ENCODE data around the gene NCBP3. TPM values are rescaled to one million over a fixed set of nuclear protein-coding genes. Genes with fewer than 3 reads are reported as not detected.

NCBP3 gene
- polyA plus RNA-seq, 1 experiment = 9.7 TPM

DNA sequence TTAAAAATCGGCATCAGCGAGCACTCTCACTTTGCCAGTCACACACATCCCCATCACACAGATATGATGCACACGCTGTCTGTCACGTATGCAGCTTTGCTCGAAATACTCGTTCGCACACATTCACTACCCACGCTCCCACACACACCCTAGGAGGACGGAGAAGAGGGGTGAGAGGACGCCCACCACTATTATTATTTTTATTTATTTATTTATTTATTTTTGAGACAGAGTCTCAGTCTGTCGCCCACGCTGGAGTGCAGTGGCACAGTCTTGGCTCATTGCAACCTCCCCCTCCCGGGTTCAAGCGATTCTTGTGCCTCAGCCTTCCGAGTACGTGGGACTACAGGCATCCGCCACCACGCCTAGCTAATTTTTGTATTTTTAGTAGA lies 92.0 kb downstream of the NCBP3 start:
- no peak for DNase-seq (ENCODE audit: low read depth)
- Histone ChIP-seq H3K36me3 (ENCODE audit: control insufficient read depth, insufficient read depth, low read length) (no peaks in the 10 kb centered on the region), H3K27me3 (ENCODE audit: control insufficient read depth, insufficient read depth, low read length) (peaks cover 1% of the 10 kb centered on the region; the same call in 1 of the 2 replicates), H3K4me3 (ENCODE audit: low read depth, low read length) (no peak overlapping the region)
- TF ChIP-seq, protein P1, sequence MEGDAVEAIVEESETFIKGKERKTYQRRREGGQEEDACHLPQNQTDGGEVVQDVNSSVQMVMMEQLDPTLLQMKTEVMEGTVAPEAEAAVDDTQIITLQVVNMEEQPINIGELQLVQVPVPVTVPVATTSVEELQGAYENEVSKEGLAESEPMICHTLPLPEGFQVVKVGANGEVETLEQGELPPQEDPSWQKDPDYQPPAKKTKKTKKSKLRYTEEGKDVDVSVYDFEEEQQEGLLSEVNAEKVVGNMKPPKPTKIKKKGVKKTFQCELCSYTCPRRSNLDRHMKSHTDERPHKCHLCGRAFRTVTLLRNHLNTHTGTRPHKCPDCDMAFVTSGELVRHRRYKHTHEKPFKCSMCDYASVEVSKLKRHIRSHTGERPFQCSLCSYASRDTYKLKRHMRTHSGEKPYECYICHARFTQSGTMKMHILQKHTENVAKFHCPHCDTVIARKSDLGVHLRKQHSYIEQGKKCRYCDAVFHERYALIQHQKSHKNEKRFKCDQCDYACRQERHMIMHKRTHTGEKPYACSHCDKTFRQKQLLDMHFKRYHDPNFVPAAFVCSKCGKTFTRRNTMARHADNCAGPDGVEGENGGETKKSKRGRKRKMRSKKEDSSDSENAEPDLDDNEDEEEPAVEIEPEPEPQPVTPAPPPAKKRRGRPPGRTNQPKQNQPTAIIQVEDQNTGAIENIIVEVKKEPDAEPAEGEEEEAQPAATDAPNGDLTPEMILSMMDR (IDR thresholded peaks at IDR 0.05; ENCODE audit: insufficient read depth, low read depth, low read length) = no peak
- POLR2A ChIA-PET = interaction anchor here (0.6 kb wide), 1 partner anchor 86 kb away, joined by 4 read pairs; no protein-coding TSS in a partner anchor
- CTCF ChIA-PET = interaction anchor here (0.9 to 1.3 kb wide), 3 partner anchors 16 to 74 kb away, joined by 4 to 5 read pairs (median 4); no protein-coding TSS in a partner anchor

DNA sequence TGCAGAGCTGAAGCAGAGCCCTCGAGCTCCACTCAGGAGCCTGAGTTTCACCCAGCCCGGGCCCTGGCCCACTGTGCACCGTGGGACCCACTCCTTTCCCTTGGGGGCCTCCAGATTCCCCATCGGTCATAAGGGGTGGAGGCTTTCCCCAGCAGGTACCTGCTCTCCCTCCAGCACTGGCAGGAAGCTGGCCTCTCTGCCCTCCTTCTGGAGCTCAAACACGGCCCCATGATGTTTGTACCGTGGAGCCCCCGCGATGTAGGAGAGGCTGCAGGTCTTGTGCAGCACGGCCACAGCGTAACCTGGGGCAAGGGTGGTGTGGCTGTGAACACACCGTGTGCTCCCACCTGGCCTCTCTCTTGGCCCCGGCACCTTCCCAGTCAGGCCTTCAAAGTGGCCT lies 92.4 kb downstream of the NCBP3 start:
- TF ChIP-seq, protein P1 (IDR thresholded peaks at IDR 0.05; ENCODE audit: insufficient read depth, low read depth, low read length) = no peak
- no peak for DNase-seq (ENCODE audit: low read depth)
- peaks cover 1% of the 10 kb centered on the region; the same call in 1 of the 2 replicates for H3K27me3 ChIP-seq (ENCODE audit: control insufficient read depth, insufficient read depth, low read length)
- CTCF ChIA-PET = interaction anchor here (0.9 to 1.3 kb wide), 4 partner anchors 15 to 74 kb away, joined by 3 to 5 read pairs (median 4); no protein-coding TSS in a partner anchor
- H3K36me3 ChIP-seq (ENCODE audit: control insufficient read depth, insufficient read depth, low read length) = no peaks in the 10 kb centered on the region
- POLR2A ChIA-PET = interaction anchor here (0.6 kb wide), 1 partner anchor 86 kb away, joined by 4 read pairs; no protein-coding TSS in a partner anchor
- H3K4me3 ChIP-seq (ENCODE audit: low read depth, low read length) = no peak overlapping the region

Other genes with a start within 250 kb of the NCBP3 start
- gene TRPV1, start 236.8 kb downstream of the NCBP3 start, polyA plus RNA-seq (2011; rRNA removed) = 1.6 and 1.7 TPM in 2 replicates
- 4.5 and 5.6 TPM in 2 replicates for gene SHPK, start 210.0 kb downstream of the NCBP3 start, polyA plus RNA-seq (2011; rRNA removed)
- 4.9 and 5.0 TPM in 2 replicates for gene CTNS, start 209.5 kb downstream of the NCBP3 start, polyA plus RNA-seq (2011; rRNA removed)
- gene TAX1BP3, start 177.7 kb downstream of the NCBP3 start, polyA plus RNA-seq (2011; rRNA removed) = 137 and 207 TPM in 2 replicates
- gene EMC6, start 177.4 kb downstream of the NCBP3 start, polyA plus RNA-seq (2011; rRNA removed) = 38.6 and 42.2 TPM in 2 replicates
- 5.0 and 6.5 TPM in 2 replicates for gene P2RX5, start 150.1 kb downstream of the NCBP3 start, polyA plus RNA-seq (2011; rRNA removed)
- gene HASPIN, start 122.3 kb downstream of the NCBP3 start, polyA plus RNA-seq (2011; rRNA removed) = 2.1 and 2.9 TPM in 2 replicates
- gene ITGAE, start 45.1 kb downstream of the NCBP3 start, polyA plus RNA-seq (2011; rRNA removed) = 69.9 and 96.3 TPM in 2 replicates
- gene CAMKK1, start 46.8 kb upstream of the NCBP3 start, polyA plus RNA-seq (2011; rRNA removed) = 4.6 and 6.1 TPM in 2 replicates
- gene P2RX1, start 70.2 kb upstream of the NCBP3 start, polyA plus RNA-seq (2011; rRNA removed) = 0.02 and 0.05 TPM in 2 replicates
- gene ATP2A3, start 118.2 kb upstream of the NCBP3 start, polyA plus RNA-seq (2011; rRNA removed) = 0.65 and 1.1 TPM in 2 replicates